ENCODE results near the gene TFF2. TPM values are rescaled to one million over a fixed set of nuclear protein-coding genes. Genes with fewer than 3 reads are reported as not detected.
A peak's percentile ranks its signal among the peaks of the same experiment; 100 is the strongest.

The TFF2 gene
- total RNA-seq, 2 donors from 2014 or later: not detected

- no peaks in the 10 kb centered on the region for H3K9me3 Mint-ChIP-seq
- H3K4me1 Mint-ChIP-seq (ENCODE audit: low read depth in 2 of 2): no peaks in the 10 kb centered on the region
- ATAC-seq (no peak), DNase-seq (ENCODE audit: low spot score) (peak; percentile 25)
- peaks cover 22 to 33% of the 10 kb centered on the region in 2 donors for H3K27me3 Mint-ChIP-seq
- H3K36me3 Mint-ChIP-seq: no peaks in the 10 kb centered on the region
- H3K27ac Mint-ChIP-seq: no peak overlapping the region
- H3K4me3 Mint-ChIP-seq: no peak overlapping the region
These were observed 16.8 kb upstream of the TFF2 start for GRCh38 chr21:42367367-42368165.

- H3K4me3 Mint-ChIP-seq: no peak within 1 kb of the TSS
- DNase-seq (ENCODE audit: low spot score) (no peak), ATAC-seq (no peak)
- H3K9me3 Mint-ChIP-seq: no peaks in the 10 kb centered on the region
- no peaks in the 10 kb centered on the region for H3K36me3 Mint-ChIP-seq
- no peak within 1 kb of the TSS for H3K27ac Mint-ChIP-seq
- H3K4me1 Mint-ChIP-seq (ENCODE audit: low read depth in 2 of 2): no peaks in the 10 kb centered on the region
- peaks cover 17 to 37% of the 10 kb centered on the region in 2 donors for H3K27me3 Mint-ChIP-seq
These were observed 15.7 kb upstream of the TFF2 start, which contains the start of gene TFF1 for GRCh38 chr21:42366292-42367010. TSS of gene TFF1 (minus strand) at chr21:42366535. CDS start at chr21:42366495, 40 bp downstream.

GRCh38 chr21:42365770-42366169, 15.0 kb upstream of the TFF2 start:
- Mint-ChIP-seq H3K4me3 (no peak overlapping the region), H3K4me1 (ENCODE audit: low read depth in 2 of 2) (no peaks in the 10 kb centered on the region), H3K27ac (no peak overlapping the region)

GRCh38 chr21:42364304-42364865, 13.6 kb upstream of the TFF2 start:
- peaks cover 7 to 28% of the 10 kb centered on the region in 2 donors for H3K27me3 Mint-ChIP-seq
- DNase-seq (ENCODE audit: low spot score): no peak
- H3K27ac Mint-ChIP-seq: peak overlapping the region in 1 of 2 donors; percentile 35
- H3K4me1 Mint-ChIP-seq (ENCODE audit: low read depth in 2 of 2): no peaks in the 10 kb centered on the region
- no peaks in the 10 kb centered on the region for H3K9me3 Mint-ChIP-seq
- no peak overlapping the region for H3K4me3 Mint-ChIP-seq
- no peak for ATAC-seq
- H3K36me3 Mint-ChIP-seq: no peaks in the 10 kb centered on the region

More at GRCh38 chr21:42365770-42366169, 15.0 kb upstream of the TFF2 start:
- H3K36me3 Mint-ChIP-seq: no peaks in the 10 kb centered on the region
- ATAC-seq: no peak
- no peak for DNase-seq (ENCODE audit: low spot score)
- peaks cover 10 to 30% of the 10 kb centered on the region in 2 donors for H3K27me3 Mint-ChIP-seq
- no peaks in the 10 kb centered on the region for H3K9me3 Mint-ChIP-seq

GRCh38 chr21:42363312-42363711, 12.5 kb upstream of the TFF2 start:
- ATAC-seq (no peak), DNase-seq (ENCODE audit: low spot score) (no peak)
- Mint-ChIP-seq H3K4me1 (ENCODE audit: low read depth in 2 of 2) (no peaks in the 10 kb centered on the region), H3K4me3 (no peak overlapping the region), H3K27me3 (peaks cover 13 to 30% of the 10 kb centered on the region in 2 donors), H3K9me3 (no peaks in the 10 kb centered on the region), H3K27ac (no peak overlapping the region), H3K36me3 (no peaks in the 10 kb centered on the region)

GRCh38 chr21:42362700-42363099, 11.9 kb upstream of the TFF2 start:
- no peak overlapping the region for H3K27ac Mint-ChIP-seq
- DNase-seq (ENCODE audit: low spot score): no peak
- no peaks in the 10 kb centered on the region for H3K9me3 Mint-ChIP-seq
- H3K27me3 Mint-ChIP-seq: peaks cover 15 to 32% of the 10 kb centered on the region in 2 donors
- no peak overlapping the region for H3K4me3 Mint-ChIP-seq
- H3K4me1 Mint-ChIP-seq (ENCODE audit: low read depth in 2 of 2): no peaks in the 10 kb centered on the region
- H3K36me3 Mint-ChIP-seq: no peaks in the 10 kb centered on the region
- ATAC-seq: no peak

GRCh38 chr21:42362198-42362597, 11.4 kb upstream of the TFF2 start:
- Mint-ChIP-seq H3K27me3 (peaks cover 15 to 33% of the 10 kb centered on the region in 2 donors), H3K36me3 (no peaks in the 10 kb centered on the region), H3K4me1 (ENCODE audit: low read depth in 2 of 2) (no peaks in the 10 kb centered on the region), H3K9me3 (no peaks in the 10 kb centered on the region), H3K4me3 (no peak overlapping the region), H3K27ac (no peak overlapping the region)
- ATAC-seq: no peak
- no peak for DNase-seq (ENCODE audit: low spot score)

- no peak for ATAC-seq
- no peaks in the 10 kb centered on the region for H3K9me3 Mint-ChIP-seq
- no peaks in the 10 kb centered on the region for H3K36me3 Mint-ChIP-seq
- peaks cover 15 to 38% of the 10 kb centered on the region in 2 donors for H3K27me3 Mint-ChIP-seq
- no peak overlapping the region for H3K4me3 Mint-ChIP-seq
- no peak overlapping the region for H3K27ac Mint-ChIP-seq
- H3K4me1 Mint-ChIP-seq (ENCODE audit: low read depth in 2 of 2): no peaks in the 10 kb centered on the region
- no peak for DNase-seq (ENCODE audit: low spot score)
These were observed 10.5 kb upstream of the TFF2 start for GRCh38 chr21:42361286-42361685.

- no peak overlapping the region for H3K4me3 Mint-ChIP-seq
- no peaks in the 10 kb centered on the region for H3K4me1 Mint-ChIP-seq (ENCODE audit: low read depth in 2 of 2)
- no peak for DNase-seq (ENCODE audit: low spot score)
- ATAC-seq: no peak
- H3K27ac Mint-ChIP-seq: no peak overlapping the region
- H3K36me3 Mint-ChIP-seq: no peaks in the 10 kb centered on the region
- H3K27me3 Mint-ChIP-seq: peaks cover 18 to 39% of the 10 kb centered on the region in 2 donors
- no peaks in the 10 kb centered on the region for H3K9me3 Mint-ChIP-seq
These were observed 9.5 kb upstream of the TFF2 start for GRCh38 chr21:42360317-42360716.

GRCh38 chr21:42358937-42359336, 8.1 kb upstream of the TFF2 start:
- Mint-ChIP-seq H3K27ac (no peak overlapping the region), H3K4me1 (ENCODE audit: low read depth in 2 of 2) (no peaks in the 10 kb centered on the region), H3K27me3 (peaks cover 24 to 36% of the 10 kb centered on the region in 2 donors), H3K9me3 (peaks cover 4% of the 10 kb centered on the region), H3K4me3 (no peak overlapping the region), H3K36me3 (peaks cover 8% of the 10 kb centered on the region)
- ATAC-seq: no peak
- DNase-seq (ENCODE audit: low spot score): no peak

- peaks cover 8% of the 10 kb centered on the region for H3K9me3 Mint-ChIP-seq
These were observed 7.5 kb upstream of the TFF2 start for GRCh38 chr21:42358261-42358660.

GRCh38 chr21:42357307-42357706, 6.5 kb upstream of the TFF2 start:
- Mint-ChIP-seq H3K4me1 (ENCODE audit: low read depth in 2 of 2) (no peaks in the 10 kb centered on the region), H3K27me3 (peaks cover 32 to 36% of the 10 kb centered on the region in 2 donors), H3K9me3 (peaks cover 8% of the 10 kb centered on the region), H3K27ac (no peak overlapping the region), H3K4me3 (no peak overlapping the region), H3K36me3 (peaks cover 8% of the 10 kb centered on the region)
- no peak for ATAC-seq
- no peak for DNase-seq (ENCODE audit: low spot score)

More at GRCh38 chr21:42358261-42358660, 7.5 kb upstream of the TFF2 start:
- DNase-seq (ENCODE audit: low spot score) (no peak), ATAC-seq (no peak)
- Mint-ChIP-seq H3K4me1 (ENCODE audit: low read depth in 2 of 2) (no peaks in the 10 kb centered on the region), H3K27ac (no peak overlapping the region), H3K36me3 (peaks cover 8% of the 10 kb centered on the region), H3K27me3 (peaks cover 28 to 36% of the 10 kb centered on the region in 2 donors), H3K4me3 (no peak overlapping the region)

GRCh38 chr21:42356650-42357049, 5.9 kb upstream of the TFF2 start:
- Mint-ChIP-seq H3K4me1 (ENCODE audit: low read depth in 2 of 2) (no peaks in the 10 kb centered on the region), H3K9me3 (peaks cover 8% of the 10 kb centered on the region), H3K4me3 (no peak overlapping the region), H3K27me3 (peaks cover 31 to 32% of the 10 kb centered on the region in 2 donors), H3K27ac (no peak overlapping the region), H3K36me3 (peaks cover 8% of the 10 kb centered on the region)
- no peak for ATAC-seq
- no peak for DNase-seq (ENCODE audit: low spot score)

- H3K9me3 Mint-ChIP-seq: peaks cover 8% of the 10 kb centered on the region
These were observed 5.3 kb upstream of the TFF2 start for GRCh38 chr21:42356046-42356445.

More at GRCh38 chr21:42356046-42356445, 5.3 kb upstream of the TFF2 start:
- no peak overlapping the region for H3K27ac Mint-ChIP-seq
- no peaks in the 10 kb centered on the region for H3K4me1 Mint-ChIP-seq (ENCODE audit: low read depth in 2 of 2)
- peaks cover 32% of the 10 kb centered on the region in 2 donors for H3K27me3 Mint-ChIP-seq
- no peak overlapping the region for H3K4me3 Mint-ChIP-seq
- no peak for ATAC-seq
- DNase-seq (ENCODE audit: low spot score): no peak
- peaks cover 8% of the 10 kb centered on the region for H3K36me3 Mint-ChIP-seq

Measured in natural killer cell treated with Interleukin-12 subunit alpha and Interleukin-12 subunit beta and Interleukin-15 and Interleukin-18, amount 100 ng/mL, for 72 hours (primary cell).